SK-N-SH (cell line): ENCODE measurements around the gene CRTC3. TPM values are rescaled to one million over a fixed set of nuclear protein-coding genes. Genes with fewer than 3 reads are reported as not detected.

Experiments used
- CTCF ChIA-PET: fragments of 300-600, 350-600 bp; formaldehyde crosslinking; extraction: SDS; loops from one replicate; lab custom pipeline; 2021; lab: Yijun Ruan, JAX
- POLR2A ChIA-PET: fragments of 350-600 bp; sonication (Branson Sonifier 250); formaldehyde crosslinking; extraction: SDS; loops from one replicate; lab custom pipeline; 2020; ENCODE audit warnings: antibody characterized with exemption, inconsistent platforms; lab: Yijun Ruan, JAX
- DNase-seq: peaks from one replicate; pipeline ENCODE4 v3.0.0; 2012
- H2AFZ ChIP-seq: fragments of 200-600 bp; sonication (generic); 2 replicates; pipeline ENCODE4 v1.8.1; 2016; ENCODE audit warnings: antibody characterized with exemption, mild to moderate bottlenecking, low read depth
- H3F3A ChIP-seq: fragments of 200-600 bp; sonication (generic); replicated peaks from 2 replicates; pipeline ENCODE3; 2016; ENCODE audit warnings: antibody characterized with exemption, mild to moderate bottlenecking; ENCODE audit not compliant: insufficient read depth
- H3K27ac ChIP-seq, 2 experiments: fragments of 200-500 bp in 1 of 2; fragments of 200-600 bp in 1 of 2; sonication (Bioruptor generic) in 1 of 2; sonication (generic), shearing (Covaris generic) in 1 of 2; 2 replicates each; pipeline versions ENCODE4 v1.5.1 to v1.6.1; 2014 to 2016; ENCODE audit warnings: low read depth in 2 of 2, inconsistent platforms in 1 of 2, low read length in 1 of 2, mild to moderate bottlenecking in 1 of 2, mixed read lengths in 1 of 2
- H3K27me3 ChIP-seq: fragments of 200-600 bp; sonication (generic), shearing (Covaris generic); 2 replicates; pipeline ENCODE4 v1.6.1; 2016; ENCODE audit warnings: mixed run types; ENCODE audit not compliant: insufficient read depth
- H3K36me3 ChIP-seq, 2 experiments: fragments of 200-500 bp in 1 of 2; fragments of 200-600 bp in 1 of 2; sonication (Bioruptor generic) in 1 of 2; sonication (generic) in 1 of 2; replicated peaks in 1 of 2; 2 replicates each; pipeline versions ENCODE3 to v1.5.1; 2014 to 2016; ENCODE audit warnings: low read length in 1 of 2, mild to moderate bottlenecking in 1 of 2; ENCODE audit not compliant: insufficient read depth in 2 of 2, control insufficient read depth in 1 of 2
- H3K4me1 ChIP-seq, 2 experiments: fragments of 200-500 bp in 1 of 2; fragments of 200-600 bp in 1 of 2; sonication (Bioruptor generic) in 1 of 2; sonication (generic), shearing (Covaris generic) in 1 of 2; 2 replicates each; pipeline versions ENCODE4 v1.5.1 to v1.6.1; 2014 to 2016; ENCODE audit warnings: low read depth in 1 of 2, low read length in 1 of 2, mixed run types in 1 of 2; ENCODE audit not compliant: insufficient read depth in 2 of 2, control insufficient read depth in 1 of 2
- H3K4me2 ChIP-seq: fragments of 200-600 bp; sonication (generic), shearing (Covaris generic); 2 replicates; pipeline ENCODE4 v1.6.1; 2017; ENCODE audit warnings: mixed run types
- H3K4me3 ChIP-seq, 2 experiments: fragments of 200-500 bp in 1 of 2; fragments of 200-600 bp in 1 of 2; sonication (Bioruptor generic) in 1 of 2; sonication (generic), shearing (Covaris generic) in 1 of 2; 2 replicates each; pipeline versions ENCODE4 v1.5.1 to v1.8.1; 2014 to 2016; ENCODE audit warnings: low read depth in 2 of 2, inconsistent platforms in 1 of 2, low read length in 1 of 2, mild to moderate bottlenecking in 1 of 2, mixed read lengths in 1 of 2, moderate library complexity in 1 of 2
- H3K79me2 ChIP-seq: fragments of 200-600 bp; sonication (generic); 2 replicates; pipeline ENCODE4 v1.8.1; 2017; ENCODE audit warnings: mild to moderate bottlenecking; ENCODE audit not compliant: insufficient read depth
- H3K9ac ChIP-seq: fragments of 200-600 bp; sonication (generic); 2 replicates; pipeline ENCODE4 v1.6.1; 2017; ENCODE audit warnings: mixed run types
- H3K9me2 ChIP-seq: fragments of 200-600 bp; sonication (generic); 2 replicates; pipeline ENCODE4 v1.6.1; 2017; ENCODE audit warnings: mixed run types
- H3K9me3 ChIP-seq: fragments of 200-600 bp; sonication (generic); 2 replicates; pipeline ENCODE4 v1.6.1; 2017; ENCODE audit warnings: mixed run types, mild to moderate bottlenecking, moderate library complexity
- H4K20me1 ChIP-seq: fragments of 200-600 bp; sonication (generic); 2 replicates; pipeline ENCODE4 v1.6.1; 2017; ENCODE audit warnings: mild to moderate bottlenecking, mixed run types; ENCODE audit not compliant: insufficient read depth
- CHD2 ChIP-seq: fragments of 150-350 bp; IDR thresholded peaks from 2 replicates; pipeline ENCODE4 v1.6.1; 2018; ENCODE audit warnings: low read length; ENCODE audit not compliant: partially characterized antibody
- CTCF ChIP-seq: fragments of 200-600 bp; sonication (generic); IDR thresholded peaks from 2 replicates; pipeline ENCODE4 v1.6.1; 2017; ENCODE audit warnings: antibody characterized with exemption, mild to moderate bottlenecking, moderate library complexity
- FOSL2 ChIP-seq: IDR thresholded peaks from 2 replicates; pipeline ENCODE4 v1.4.0; 2012; ENCODE audit warnings: low read depth, mild to moderate bottlenecking, moderate library complexity, borderline replicate concordance
- FOXM1 ChIP-seq: IDR thresholded peaks from 2 replicates; pipeline ENCODE4 v1.4.0; 2012; ENCODE audit warnings: low read depth, mild to moderate bottlenecking
- MAX ChIP-seq: IDR thresholded peaks from 2 replicates; pipeline ENCODE4 v1.4.0; 2012; ENCODE audit warnings: low read depth
- RXRA ChIP-seq: IDR thresholded peaks from 2 replicates; pipeline ENCODE4 v1.4.0; 2012; ENCODE audit warnings: low read depth, mild to moderate bottlenecking, borderline replicate concordance
- SIN3A ChIP-seq: IDR thresholded peaks from 2 replicates; pipeline ENCODE4 v1.6.1; 2012; ENCODE audit warnings: low read depth, mild to moderate bottlenecking, low read length, moderate library complexity, borderline replicate concordance
- SMC3 ChIP-seq: IDR thresholded peaks from 2 replicates; pipeline ENCODE4 v1.6.1; 2012; ENCODE audit warnings: low read depth, low read length, improper control_type of control experiment
- TCF12 ChIP-seq: IDR thresholded peaks from 2 replicates; pipeline ENCODE4 v1.4.0; 2012
- USF2 ChIP-seq: fragments of 150-350 bp; IDR thresholded peaks from 2 replicates; pipeline ENCODE4 v1.6.1; 2017; ENCODE audit warnings: antibody characterized with exemption, low read length, low read depth, borderline replicate concordance
- WGBS: methylation state at CpG from one replicate; pipeline ENCODE4 v1.1.6; 2017; ENCODE audit warnings: low lambda C conversion rate; 5-methylcytosine and 5-hydroxymethylcytosine counted together
- polyA plus RNA-seq, 3 experiments: library from polyadenylated mRNA; depleted of rRNA; stranded (reverse); fragments of >200 nt; gene quantifications; 2 replicates each; pipeline ENCODE4 v1.2.3, GENCODE V29; 2012

Gene CRTC3
- polyA plus RNA-seq, 1 of the 3 experiments (the other 2 are of a cell fraction): 16.7 TPM

GRCh38 chr15:90675464-90675863 lies 145.7 kb downstream of the CRTC3 start:
- POLR2A ChIA-PET: no interaction called here
- peaks cover 4 to 5% of the 10 kb centered on the region in 2 experiments; a peak in 2 of 4 replicates for H3K4me1 ChIP-seq
- H2AFZ ChIP-seq: no peak overlapping the region
- no peaks in the 10 kb centered on the region for H3K79me2 ChIP-seq
- no peaks in the 10 kb centered on the region for H3K36me3 ChIP-seq
- no peak overlapping the region for H3K27ac ChIP-seq
- no peak overlapping the region for H3K9ac ChIP-seq
- no peaks in the 10 kb centered on the region for H3K9me3 ChIP-seq
- no peak overlapping the region for H3K4me3 ChIP-seq
- H3K4me2 ChIP-seq: no peak overlapping the region
- TF ChIP-seq FOXM1 (no peak), TCF12 (no peak), FOSL2 (no peak), MAX (no peak), CHD2 (no peak), USF2 (no peak)
- TF ChIP-seq, all 33 proteins: peak for 0
- CTCF ChIA-PET: no interaction called here
- Histone ChIP-seq H3K9me2 (no peaks in the 10 kb centered on the region), H4K20me1 (no peaks in the 10 kb centered on the region; the same call in 1 of the 2 replicates), H3K27me3 (no peaks in the 10 kb centered on the region), H3F3A (peaks cover 12% of the 10 kb centered on the region)
- 91% methylated on average over 5 of the region's 5 CpGs for WGBS
- DNase-seq: no peak

DNA sequence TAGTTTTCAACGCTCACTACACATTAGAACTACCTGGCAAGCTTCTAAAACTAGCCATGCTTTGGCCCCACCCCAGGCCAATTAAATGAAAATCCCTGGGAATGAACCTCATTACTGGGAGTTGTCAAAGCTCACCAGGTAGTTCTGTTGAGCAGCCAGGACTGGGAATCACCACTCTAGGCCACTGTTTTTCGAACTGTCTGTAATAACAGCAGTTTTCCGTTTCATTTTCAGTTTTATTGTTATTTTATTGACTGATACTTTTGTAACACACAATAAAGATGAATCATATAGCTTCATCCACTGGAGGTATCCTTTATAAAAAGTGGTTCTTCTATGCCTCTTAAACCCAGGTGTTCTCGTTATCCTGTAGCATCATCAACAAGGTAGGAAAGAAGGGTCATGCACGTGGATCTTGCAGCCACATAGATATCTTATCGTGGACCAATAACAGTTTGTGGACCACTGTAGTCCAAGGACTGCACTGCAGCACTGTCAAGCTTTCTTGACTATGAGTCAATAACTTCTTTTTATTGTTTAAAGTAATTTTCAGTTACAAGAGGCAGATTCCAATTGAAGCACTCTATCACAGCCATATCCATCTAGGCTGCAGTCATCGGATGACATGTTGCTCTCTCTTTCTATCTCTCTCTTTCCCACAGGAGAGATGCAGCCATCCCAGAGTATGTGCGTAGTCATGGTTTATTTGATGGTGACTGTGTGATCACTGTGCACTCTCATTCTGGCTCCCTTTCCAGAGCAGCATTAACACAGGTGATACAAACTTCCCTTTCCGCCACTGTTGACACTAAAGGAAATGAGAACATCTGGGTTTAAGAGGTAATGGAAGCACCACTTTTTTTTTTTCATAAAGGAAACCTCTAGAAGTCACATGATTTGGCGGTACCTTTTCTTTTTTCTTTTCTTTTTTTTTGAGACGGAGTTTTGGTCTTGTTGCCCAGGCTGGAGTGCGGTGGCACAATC lies 148.4 kb downstream of the CRTC3 start:
- Histone ChIP-seq H3K4me2 (no peak overlapping the region), H3K4me3 (no peak overlapping the region), H3K36me3 (no peaks in the 10 kb centered on the region), H3K9ac (no peak overlapping the region), H3K9me2 (no peaks in the 10 kb centered on the region), H3K79me2 (no peaks in the 10 kb centered on the region), H2AFZ (no peak overlapping the region), H3K27me3 (no peaks in the 10 kb centered on the region), H3K27ac (no peak overlapping the region), H3F3A (peaks cover 25% of the 10 kb centered on the region), H4K20me1 (no peaks in the 10 kb centered on the region; the same call in 1 of the 2 replicates), H3K4me1 (peaks cover 4 to 14% of the 10 kb centered on the region in 2 experiments; a peak in 3 of 4 replicates), H3K9me3 (no peaks in the 10 kb centered on the region)
- TF ChIP-seq RXRA: no peak
- no peak for TF ChIP-seq TCF12
- no peak for TF ChIP-seq SMC3
- no peak for TF ChIP-seq CTCF
- no peak for TF ChIP-seq SIN3A
- no peak for DNase-seq
- POLR2A ChIA-PET: no interaction called here
- CTCF ChIA-PET: interaction anchor here (0.6 to 1.0 kb wide), 2 partner anchors 11 to 30 kb away, joined by 3 read pairs; no protein-coding TSS in a partner anchor
- 88% methylated on average over 12 of the region's 12 CpGs for WGBS
